ENCODE results near the gene SMARCAD1.

GRCh38 chr4:94302191-94302590 lies 94.5 kb downstream of the SMARCAD1 start:
- TF ChIP-seq POLR2A (conservative IDR thresholded peaks at IDR 0.05), result no peak
- no peak for TF ChIP-seq MYNN (IDR thresholded peaks at IDR 0.05)
- no peak for TF ChIP-seq MYNN (CRISPR knock-in tag; IDR thresholded peaks at IDR 0.05)
- TF ChIP-seq NRF1 (conservative IDR thresholded peaks at IDR 0.05 in 1 of 2, IDR thresholded peaks at IDR 0.05 in 1 of 2), result no peak
- no peak for TF ChIP-seq POLR3G (IDR thresholded peaks at IDR 0.05; ENCODE audit: extremely low read depth, insufficient read length, insufficient replicate concordance)
- TF ChIP-seq TOE1 (IDR thresholded peaks at IDR 0.05; ENCODE audit: borderline replicate concordance), result no peak
- TF ChIP-seq TOE1 (CRISPR knock-in tag; IDR thresholded peaks at IDR 0.05; ENCODE audit: borderline replicate concordance, low read depth), result no peak
- no peak for TF ChIP-seq ZNF316 (IDR thresholded peaks at IDR 0.05)
- no peak for TF ChIP-seq SLC30A9 (CRISPR knock-in tag; IDR thresholded peaks at IDR 0.05)
- TF ChIP-seq SNRNP70 (optimal IDR thresholded peaks at IDR 0.05; ENCODE audit: low read depth, low read length), result no peak
- no peak for TF ChIP-seq SMC3 (conservative IDR thresholded peaks at IDR 0.05; ENCODE audit: insufficient read depth, low read depth, low read length)
- no peak for TF ChIP-seq RREB1 (CRISPR knock-in tag; IDR thresholded peaks at IDR 0.05)
- no peak for TF ChIP-seq EP300 (IDR thresholded peaks at IDR 0.05; ENCODE audit: low read length)
- TF ChIP-seq ZNF766 (CRISPR knock-in tag; conservative IDR thresholded peaks at IDR 0.05), result no peak

Measured in K562 (cell line).